PFSK-1 (cell line): Measurements from ENCODE around the gene RIT2.

ENCODE experiments used
- POLR2AphosphoS5 ChIP-seq: IDR thresholded peaks from 2 replicates; pipeline ENCODE4 v1.6.1; 2012; ENCODE audit warnings: low read depth, mild to moderate bottlenecking, control low read depth, low read length, moderate library complexity
- SIN3A ChIP-seq: IDR thresholded peaks from 2 replicates; pipeline ENCODE4 v1.6.1; 2012; ENCODE audit warnings: mild to moderate bottlenecking, low read length, moderate library complexity, borderline replicate concordance; ENCODE audit not compliant: insufficient read depth
- TAF1 ChIP-seq: IDR thresholded peaks from 2 replicates; pipeline ENCODE4 v1.6.1; 2012; ENCODE audit warnings: low read length, control low read depth, borderline replicate concordance; ENCODE audit not compliant: insufficient read depth
- TF ChIP-seq, protein P1 (sequence below), 2 experiments: IDR thresholded peaks; 2 replicates each; pipeline versions ENCODE4 v1.6.1 to v1.8.0; 2011 to 2012; ENCODE audit warnings: low read depth in 2 of 2, low read length in 2 of 2, control low read depth in 1 of 2, inconsistent platforms in 1 of 2, mild to moderate bottlenecking in 1 of 2, moderate library complexity in 1 of 2; ENCODE audit not compliant: insufficient read depth in 1 of 2

- TF ChIP-seq TAF1 (no peak), POLR2AphosphoS5 (no peak), SIN3A (no peak)
- TF ChIP-seq, protein P1, sequence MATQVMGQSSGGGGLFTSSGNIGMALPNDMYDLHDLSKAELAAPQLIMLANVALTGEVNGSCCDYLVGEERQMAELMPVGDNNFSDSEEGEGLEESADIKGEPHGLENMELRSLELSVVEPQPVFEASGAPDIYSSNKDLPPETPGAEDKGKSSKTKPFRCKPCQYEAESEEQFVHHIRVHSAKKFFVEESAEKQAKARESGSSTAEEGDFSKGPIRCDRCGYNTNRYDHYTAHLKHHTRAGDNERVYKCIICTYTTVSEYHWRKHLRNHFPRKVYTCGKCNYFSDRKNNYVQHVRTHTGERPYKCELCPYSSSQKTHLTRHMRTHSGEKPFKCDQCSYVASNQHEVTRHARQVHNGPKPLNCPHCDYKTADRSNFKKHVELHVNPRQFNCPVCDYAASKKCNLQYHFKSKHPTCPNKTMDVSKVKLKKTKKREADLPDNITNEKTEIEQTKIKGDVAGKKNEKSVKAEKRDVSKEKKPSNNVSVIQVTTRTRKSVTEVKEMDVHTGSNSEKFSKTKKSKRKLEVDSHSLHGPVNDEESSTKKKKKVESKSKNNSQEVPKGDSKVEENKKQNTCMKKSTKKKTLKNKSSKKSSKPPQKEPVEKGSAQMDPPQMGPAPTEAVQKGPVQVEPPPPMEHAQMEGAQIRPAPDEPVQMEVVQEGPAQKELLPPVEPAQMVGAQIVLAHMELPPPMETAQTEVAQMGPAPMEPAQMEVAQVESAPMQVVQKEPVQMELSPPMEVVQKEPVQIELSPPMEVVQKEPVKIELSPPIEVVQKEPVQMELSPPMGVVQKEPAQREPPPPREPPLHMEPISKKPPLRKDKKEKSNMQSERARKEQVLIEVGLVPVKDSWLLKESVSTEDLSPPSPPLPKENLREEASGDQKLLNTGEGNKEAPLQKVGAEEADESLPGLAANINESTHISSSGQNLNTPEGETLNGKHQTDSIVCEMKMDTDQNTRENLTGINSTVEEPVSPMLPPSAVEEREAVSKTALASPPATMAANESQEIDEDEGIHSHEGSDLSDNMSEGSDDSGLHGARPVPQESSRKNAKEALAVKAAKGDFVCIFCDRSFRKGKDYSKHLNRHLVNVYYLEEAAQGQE (IDR thresholded peaks at IDR 0.05; ENCODE audit: insufficient read depth in 1 of 2, low read depth in 2 of 2, low read length in 2 of 2) = no peak
Observed at GRCh38 chr18:42925036-42925435, 190.4 kb downstream of the RIT2 start.
